Ovary (tissue), 9 donors: ENCODE data around the gene SPI1. TPM values are rescaled to one million over a fixed set of nuclear protein-coding genes. Genes with fewer than 3 reads are reported as not detected.

Experiments used
- DNase-seq, 5 donors: peaks; one replicate each; pipeline ENCODE4 v3.0.0-alpha.2; 2019 to 2020
- H3K27ac ChIP-seq, 2 donors: fragments of 200-600 bp; one replicate each; pipeline versions ENCODE4 v1.5.1 to v1.8.0; 2019 to 2022
- H3K27me3 ChIP-seq: fragments of 200-600 bp; one replicate; pipeline ENCODE4 v1.8.0; 2022
- H3K36me3 ChIP-seq: fragments of 200-600 bp; sonication (generic); one replicate; pipeline ENCODE4 v1.5.1; 2019
- H3K4me1 ChIP-seq: one replicate; pipeline ENCODE4 v1.8.1; 2013; ENCODE audit warnings: mild to moderate bottlenecking, moderate library complexity; ENCODE audit not compliant: insufficient read depth
- H3K4me3 ChIP-seq: fragments of 200-600 bp; sonication (generic); one replicate; pipeline ENCODE4 v1.5.1; 2017
- H3K9me3 ChIP-seq, 2 donors: fragments of 200-600 bp in 1 of 2; sonication (generic) in 1 of 2; one replicate each; pipeline versions ENCODE4 v1.5.1 to v1.8.1; 2013 to 2019; ENCODE audit warnings: mild to moderate bottlenecking in 1 of 2, moderate library complexity in 1 of 2
- CTCF ChIP-seq, 3 donors: fragments of 450-650 bp in 2 of 3; fragments of 200-600 bp in 1 of 3; IDR thresholded peaks; one replicate each; pipeline versions ENCODE4 v1.5.1 to v1.8.0; 2016 to 2022; ENCODE audit warnings: antibody characterized with exemption in 3 of 3, mild to moderate bottlenecking in 1 of 3
- EP300 ChIP-seq: sonication (generic); formaldehyde crosslinking; IDR thresholded peaks from one replicate; pipeline ENCODE4 v1.6.1; 2017; ENCODE audit warnings: antibody characterized with exemption
- POLR2A ChIP-seq: fragments of 450-650 bp; IDR thresholded peaks from one replicate; pipeline ENCODE4 v1.6.1; 2017; ENCODE audit warnings: antibody characterized with exemption, mild to moderate bottlenecking, moderate library complexity
- WGBS, 3 donors: extraction: QIAGEN DNeasy Blood & Tissue Kit in 1 of 3; methylation state at CpG; one replicate each; pipeline versions ENCODE4 v1.1.5 to v1.1.7; 2013 to 2017; 5-methylcytosine and 5-hydroxymethylcytosine counted together
- intact Hi-C, 4 donors: fragments of 100-400 bp; cut with DNase I; formaldehyde crosslinking; loops; one replicate each; pipeline versions ENCODE4 v1.11.0 to v1.15.1; 2022 to 2023
- polyA plus RNA-seq, 2 donors: library from polyadenylated mRNA; stranded (reverse); fragments of 200-250 nt in 1 of 2; fragments of 350-450 nt in 1 of 2; fragmentation: Illumina TruSeq in 1 of 2; extraction: RNeasy Lipid Tissue Mini Kit (QIAGEN cat#74804) in 1 of 2; gene quantifications; one replicate each; pipeline ENCODE4 v1.2.3, GENCODE V29; 2013 to 2014
- total RNA-seq, 7 donors: library from RNA; depleted of rRNA in 2 of 7; stranded (reverse); fragments of >200 nt in 2 of 7; fragmentation: NEBNext Ultra II Directional in 3 of 7; extraction: Animal tissue kit (Norgen Biotek cat#: 25700) in 3 of 7; gene quantifications; one replicate each; pipeline versions ENCODE4 v1.1.0 to v1.2.4, GENCODE V29; 2016 to 2023
- donor health status: DM: no; HTN: no; CAD: no; lungs with moderate emphysema.
- donor health status: DM: no; HTN: no; CAD: no.
- donor health status: Bipolar disorder and iron deficiency.
- donor health status: DM: yes; HTN: yes; CAD: no.
- donor health status: DM: no; HTN: no; CAD: no.
- donor health status: DM: yes; HTN: yes; CAD: no.

Gene SPI1
- total and polyA plus RNA-seq, 9 donors: 3.9 to 21.5 (median 6.8) TPM

- Histone ChIP-seq H3K27ac (no peak overlapping the region), H3K4me3 (no peak overlapping the region), H3K36me3 (no peaks in the 10 kb centered on the region), H3K27me3 (no peaks in the 10 kb centered on the region), H3K9me3 (no peaks in the 10 kb centered on the region), H3K4me1 (peaks cover 5% of the 10 kb centered on the region)
- TF ChIP-seq POLR2A (no peak), EP300 (no peak), CTCF (IDR thresholded peaks at IDR 0.05) (no peak)
- DNase-seq: peak in 1 of 5 donors; percentile 31
- intact Hi-C loops: loop anchor here in 1 of 4 donors (10.0 kb wide), 1 partner anchor 226 kb away; the partner anchor contains the start of gene PACSIN3
- WGBS, 3 donors: 70 to 86% (median 70%) methylated on average over 12 of the region's 12 CpGs
Measured at GRCh38 chr11:47410370-47411264, 32.3 kb upstream of the SPI1 start.

DNA sequence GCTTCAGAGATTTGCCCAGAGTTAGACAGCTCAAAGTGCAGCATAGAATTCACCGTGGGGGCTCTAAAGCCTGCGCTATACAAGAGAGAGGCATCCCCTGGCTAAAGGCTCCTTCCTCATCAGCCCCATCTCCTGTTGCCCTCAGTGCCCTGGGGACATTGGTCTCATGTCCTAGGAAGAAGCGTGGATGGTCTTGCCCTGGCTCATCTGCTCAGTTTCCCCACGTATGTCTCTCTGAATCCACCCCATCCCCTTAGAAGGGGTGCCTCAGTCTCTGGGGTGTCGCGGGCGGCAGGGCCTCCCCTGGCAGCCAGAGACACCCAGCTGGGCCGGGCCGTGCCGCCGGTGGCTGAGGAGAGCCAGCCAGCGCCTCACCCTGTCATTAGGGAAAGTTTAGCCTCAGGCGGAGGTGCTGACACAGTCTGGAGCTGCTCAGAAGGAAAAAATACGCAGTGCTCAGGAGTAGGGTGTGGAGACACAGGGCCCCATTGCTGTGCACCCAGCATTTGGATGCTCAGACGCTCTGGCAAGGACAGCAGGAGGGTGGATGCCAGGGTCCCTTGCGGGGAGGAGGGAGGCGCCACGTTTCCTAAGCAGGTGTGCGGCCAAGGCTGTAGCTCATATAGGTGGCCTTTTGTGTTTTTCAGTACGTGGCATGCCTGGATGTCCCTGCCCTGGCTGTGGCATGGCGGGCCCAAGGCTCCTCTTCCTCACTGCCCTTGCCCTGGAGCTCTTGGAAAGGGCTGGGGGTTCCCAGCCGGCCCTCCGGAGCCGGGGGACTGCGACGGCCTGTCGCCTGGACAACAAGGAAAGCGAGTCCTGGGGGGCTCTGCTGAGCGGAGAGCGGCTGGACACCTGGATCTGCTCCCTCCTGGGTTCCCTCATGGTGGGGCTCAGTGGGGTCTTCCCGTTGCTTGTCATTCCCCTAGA is 31.4 kb upstream of the SPI1 start:
- Histone ChIP-seq H3K4me1 (peaks cover 5% of the 10 kb centered on the region), H3K27ac (peak overlapping the region; percentile 84 to 92), H3K27me3 (no peaks in the 10 kb centered on the region), H3K4me3 (peak overlapping the region; percentile 79), H3K36me3 (no peaks in the 10 kb centered on the region), H3K9me3 (no peaks in the 10 kb centered on the region)
- peak in 1 of 5 donors; percentile 36 for DNase-seq
- no peak for TF ChIP-seq CTCF (IDR thresholded peaks at IDR 0.05)
- no peak for TF ChIP-seq EP300
- TF ChIP-seq POLR2A: no peak
- intact Hi-C loops: loop anchor here in 1 of 4 donors (10.0 kb wide), 1 partner anchor 225 kb away; the partner anchor contains the start of gene PACSIN3
- 57 to 66% (median 60%) methylated on average over 31 of the region's 31 CpGs for WGBS, 3 donors

- no peak for TF ChIP-seq CTCF (IDR thresholded peaks at IDR 0.05)
- no peak for TF ChIP-seq EP300
- no peak for TF ChIP-seq POLR2A
- no peaks in the 10 kb centered on the region for H3K36me3 ChIP-seq
- DNase-seq: peak in 4 of 5 donors; percentile 56 to 62 (median 59)
- 1% methylated on average over 45 to 50 of the region's 50 CpGs for WGBS, 3 donors
- H3K9me3 ChIP-seq: no peaks in the 10 kb centered on the region
- peaks cover 5% of the 10 kb centered on the region for H3K4me1 ChIP-seq
- intact Hi-C loops: no loop called here
- H3K4me3 ChIP-seq: peak overlapping the region; percentile 79
- peak overlapping the region; percentile 84 to 92 for H3K27ac ChIP-seq
- no peaks in the 10 kb centered on the region for H3K27me3 ChIP-seq
Measured at GRCh38 chr11:47408598-47409439, 30.5 kb upstream of the SPI1 start.
